ENCODE data around the gene TCFL5.

TCFL5 gene

GRCh38 chr20:62895539-62895938, 33.9 kb upstream of the TCFL5 start:
- no peak for DNase-seq

- DNase-seq, result no peak
These were observed 32.6 kb upstream of the TCFL5 start for GRCh38 chr20:62894261-62894660.

- DNase-seq, result no peak
These were observed 32.1 kb upstream of the TCFL5 start for GRCh38 chr20:62893700-62894099.

GRCh38 chr20:62892348-62893304, 31.0 kb upstream of the TCFL5 start:
- DNase-seq, result no peak

GRCh38 chr20:62891111-62891510, 29.5 kb upstream of the TCFL5 start:
- DNase-seq, result no peak

GRCh38 chr20:62890444-62890843, 28.8 kb upstream of the TCFL5 start:
- DNase-seq, result no peak

DNA sequence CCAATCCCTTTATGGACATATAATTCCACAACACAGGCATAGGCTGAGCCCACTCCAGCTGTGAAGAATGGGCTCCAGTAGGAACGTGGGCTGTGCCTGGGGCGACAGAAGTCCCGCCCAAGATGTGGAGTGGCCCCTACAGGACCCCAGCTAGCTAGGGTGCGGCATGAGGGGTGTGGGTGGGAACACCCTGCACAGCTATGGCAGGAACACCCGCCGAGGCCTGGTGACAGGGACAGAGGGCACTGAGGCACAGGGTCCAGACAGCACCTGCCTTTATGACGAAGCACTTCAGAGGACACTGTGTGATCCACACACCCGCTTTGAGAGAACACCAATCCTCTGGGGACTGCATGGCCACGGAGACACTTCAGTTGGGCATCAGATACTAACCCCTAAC, 28.2 kb upstream of the TCFL5 start:
- DNase-seq, result no peak

- no peak for DNase-seq
These were observed 27.8 kb upstream of the TCFL5 start for GRCh38 chr20:62889411-62889810.

- DNase-seq, result no peak
These were observed 27.3 kb upstream of the TCFL5 start for GRCh38 chr20:62888910-62889309.

GRCh38 chr20:62888406-62888805, 26.8 kb upstream of the TCFL5 start:
- no peak for DNase-seq

DNA sequence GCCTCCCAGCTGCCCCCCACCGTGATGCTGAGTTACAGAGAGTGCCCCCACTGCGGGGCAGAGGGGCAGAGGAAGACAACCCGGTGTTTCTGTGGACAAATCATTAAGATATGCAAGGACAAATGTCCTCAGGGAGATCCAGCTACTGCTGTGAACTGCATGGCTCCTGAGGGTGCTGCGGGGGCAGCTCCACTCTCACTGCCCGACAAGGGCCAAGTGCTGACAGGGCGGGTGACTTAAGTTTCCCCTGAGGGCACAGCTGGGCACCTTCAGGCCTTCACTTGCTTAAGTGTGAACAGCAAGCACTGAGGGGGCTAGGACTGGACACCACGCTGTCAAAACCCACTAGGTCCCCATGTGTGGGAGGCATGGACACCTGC, 26.2 kb upstream of the TCFL5 start:
- no peak for DNase-seq

DNA sequence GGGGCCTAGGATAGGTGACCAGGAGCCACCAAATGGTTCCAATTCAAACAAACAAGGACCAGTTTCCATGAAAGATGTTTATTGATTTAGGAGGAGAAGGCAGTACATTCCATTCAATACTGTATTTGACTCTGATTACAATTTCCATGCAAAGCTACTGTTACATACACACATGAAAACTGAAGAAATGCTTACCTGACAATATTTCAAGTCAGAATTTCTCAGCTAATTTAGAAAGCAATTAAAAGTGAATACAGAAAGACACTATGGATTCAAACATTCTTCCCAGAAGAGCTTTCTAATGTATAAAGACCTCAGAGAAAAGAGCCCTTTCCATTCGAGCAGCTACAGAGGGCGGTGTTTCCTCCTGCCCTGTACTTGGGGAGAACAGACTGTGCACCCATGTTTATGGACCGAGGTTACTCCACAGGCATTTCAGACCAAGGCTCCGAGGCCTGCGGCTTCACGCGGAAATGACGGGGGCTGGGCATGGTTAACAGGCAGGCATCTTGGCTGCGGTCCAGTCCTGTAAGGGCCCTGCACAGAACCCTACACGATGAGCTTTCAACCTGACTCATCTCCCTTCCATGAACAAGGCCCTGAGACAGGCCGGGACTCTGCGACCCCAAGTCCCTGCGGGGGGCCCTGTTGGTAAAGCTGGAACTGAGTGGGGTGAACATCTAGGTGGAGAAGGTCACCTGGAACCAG, 25.7 kb upstream of the TCFL5 start:
- DNase-seq, result no peak

DNA sequence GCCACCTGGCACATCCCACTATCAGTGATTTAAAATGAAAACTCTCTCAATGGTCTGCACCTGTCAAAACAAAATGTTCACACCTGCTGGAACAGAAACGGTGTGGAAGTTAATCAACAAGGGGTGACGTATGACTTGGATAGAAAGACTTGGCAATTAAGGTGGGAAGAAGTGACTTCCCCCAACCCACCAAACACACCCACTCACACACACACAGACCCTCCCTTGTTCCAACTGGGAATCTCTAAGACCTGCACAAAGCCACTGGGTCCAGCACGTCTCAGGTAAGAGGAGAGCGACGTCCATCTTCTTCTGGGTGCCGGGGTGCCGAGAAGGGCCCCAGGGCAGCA, 25.1 kb upstream of the TCFL5 start:
- no peak for DNase-seq

- DNase-seq, result no peak
These were observed 24.5 kb upstream of the TCFL5 start for GRCh38 chr20:62885896-62886708.

- DNase-seq, result no peak
These were observed 23.6 kb upstream of the TCFL5 start for GRCh38 chr20:62885046-62885895.

- no peak for DNase-seq
These were observed 22.9 kb upstream of the TCFL5 start for GRCh38 chr20:62884556-62884955.

GRCh38 chr20:62882426-62882825, 20.8 kb upstream of the TCFL5 start:
- no peak for DNase-seq

DNA sequence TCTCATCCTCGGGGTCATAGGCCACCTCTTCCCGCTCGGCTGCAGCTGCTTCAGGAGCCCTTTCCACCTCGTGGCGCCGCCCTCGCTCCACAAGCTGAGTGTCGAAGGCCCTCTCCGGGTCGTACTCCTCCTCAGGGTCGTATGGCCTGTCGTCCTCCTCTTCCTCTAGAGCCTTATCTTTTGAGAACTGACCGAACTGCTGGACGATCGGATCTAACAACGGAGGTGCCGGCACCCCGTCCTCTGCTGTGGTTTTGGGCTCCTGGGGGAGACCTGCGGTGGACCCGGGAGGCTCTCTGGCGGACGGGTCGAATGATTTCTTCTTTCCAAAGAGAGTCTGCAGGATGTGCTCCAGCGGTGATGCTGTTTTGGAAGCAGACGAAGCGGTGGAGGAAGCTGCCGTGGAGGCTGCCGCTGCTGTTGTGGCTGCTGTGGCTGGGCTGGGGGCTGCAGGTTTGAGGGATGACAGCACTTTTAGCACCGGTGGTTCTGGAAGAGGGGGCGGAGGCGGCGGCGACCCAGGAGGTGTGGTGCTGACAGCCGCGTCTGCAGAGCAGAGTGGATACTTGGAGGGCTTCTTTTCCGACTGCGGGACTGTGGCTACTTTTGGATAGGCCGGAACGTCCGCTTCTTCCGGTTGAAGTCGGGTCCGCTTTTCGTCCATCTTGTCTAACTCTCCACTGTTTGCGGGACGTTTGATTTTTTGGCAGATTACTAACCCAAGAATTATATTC, 20.2 kb upstream of the TCFL5 start:
- DNase-seq, result no peak

DNA sequence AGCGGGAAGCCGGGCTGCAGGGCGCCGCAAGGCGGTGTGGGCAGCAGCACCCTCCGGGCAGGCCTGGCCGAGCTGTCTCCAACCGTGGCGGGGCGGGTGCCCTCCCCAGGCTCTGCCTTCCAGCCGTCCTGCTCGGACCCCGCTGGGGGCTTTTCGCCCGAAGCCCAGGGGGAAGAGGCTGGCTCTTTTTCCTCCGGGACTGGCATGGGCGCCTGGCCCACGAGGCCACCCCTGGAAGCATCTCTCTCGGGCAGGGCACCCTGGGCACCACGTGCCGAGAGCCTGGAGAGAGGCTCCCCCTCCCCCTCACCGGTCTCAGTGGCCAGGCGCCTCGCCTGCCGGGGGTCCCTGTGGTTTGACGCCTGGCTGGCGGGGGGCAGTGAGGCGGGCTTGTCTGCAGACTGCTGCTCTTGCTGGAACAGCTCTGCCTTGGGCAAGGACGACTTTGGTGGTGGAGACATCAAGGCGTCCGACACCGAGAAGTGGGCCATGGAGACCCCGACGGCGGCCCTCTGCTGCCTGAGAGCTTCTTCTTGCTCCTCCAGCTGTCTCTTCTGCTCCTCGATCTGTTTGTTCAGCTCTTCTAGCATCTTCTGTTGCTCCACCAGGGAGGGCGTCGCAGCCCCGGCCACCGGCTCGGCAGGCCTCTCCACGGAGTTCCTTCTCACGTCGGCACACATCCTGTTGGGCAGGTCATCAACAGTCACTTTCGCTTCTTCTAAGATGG, 19.5 kb upstream of the TCFL5 start:
- DNase-seq, result no peak

- no peak for DNase-seq
These were observed 18.7 kb upstream of the TCFL5 start for GRCh38 chr20:62880147-62880934.

All from T-helper 9 cell (primary cell).